Ascending aorta (tissue), 2 donors: ENCODE data around the gene ATF6B. TPM values are rescaled to one million over a fixed set of nuclear protein-coding genes. Genes with fewer than 3 reads are reported as not detected.
"Not testable (repeated sequence)": the region's sequence is repeated elsewhere in the genome, so short reads cannot be mapped to it uniquely, and the experiment has no call there.

Experiments
- DNase-seq, 2 donors: peaks; one replicate each; pipeline ENCODE4 v3.0.0-alpha.2; 2019; ENCODE audit warnings: low spot score in 2 of 2
- H3K27ac ChIP-seq, 2 donors: fragments of 200-600 bp; sonication (generic); one replicate each; pipeline ENCODE4 v1.5.1; 2016 to 2017; ENCODE audit warnings: mild to moderate bottlenecking in 1 of 2
- H3K27me3 ChIP-seq: fragments of 200-600 bp; sonication (generic); one replicate; pipeline ENCODE4 v1.5.1; 2017
- H3K36me3 ChIP-seq, 2 donors: fragments of 200-600 bp; sonication (generic); one replicate each; pipeline ENCODE4 v1.5.1; 2016
- H3K4me1 ChIP-seq, 2 donors: fragments of 200-600 bp; sonication (generic); one replicate each; pipeline ENCODE4 v1.5.1; 2016 to 2017; ENCODE audit warnings: mild to moderate bottlenecking in 1 of 2
- H3K4me3 ChIP-seq, 2 donors: fragments of 200-600 bp; sonication (generic); one replicate each; pipeline ENCODE4 v1.5.1; 2016 to 2017; ENCODE audit warnings: mild to moderate bottlenecking in 1 of 2
- H3K9me3 ChIP-seq, 2 donors: fragments of 200-600 bp; sonication (generic); one replicate each; pipeline ENCODE4 v1.5.1; 2016
- intact Hi-C: fragments of 100-400 bp; cut with DNase I; formaldehyde crosslinking; loops from one replicate; pipeline ENCODE4 v1.15.1; 2023
- total RNA-seq: library from RNA; depleted of rRNA; stranded (reverse); fragments of >200 nt; gene quantifications from one replicate; pipeline ENCODE4 v1.1.0, GENCODE V29; 2016
- TF ChIP-seq, protein P1 (sequence below), 3 experiments: fragments of 200-600 bp in 2 of 3; fragments of 450-650 bp in 1 of 3; sonication (generic) in 2 of 3; IDR thresholded peaks; one replicate each; pipeline ENCODE4 v1.5.1; 2016 to 2019; ENCODE audit warnings: antibody characterized with exemption in 3 of 3, mild to moderate bottlenecking in 1 of 3, moderate library complexity in 1 of 3

The ATF6B gene
- total RNA-seq, 1 donor from 2014 or later, result 123 TPM

DNA sequence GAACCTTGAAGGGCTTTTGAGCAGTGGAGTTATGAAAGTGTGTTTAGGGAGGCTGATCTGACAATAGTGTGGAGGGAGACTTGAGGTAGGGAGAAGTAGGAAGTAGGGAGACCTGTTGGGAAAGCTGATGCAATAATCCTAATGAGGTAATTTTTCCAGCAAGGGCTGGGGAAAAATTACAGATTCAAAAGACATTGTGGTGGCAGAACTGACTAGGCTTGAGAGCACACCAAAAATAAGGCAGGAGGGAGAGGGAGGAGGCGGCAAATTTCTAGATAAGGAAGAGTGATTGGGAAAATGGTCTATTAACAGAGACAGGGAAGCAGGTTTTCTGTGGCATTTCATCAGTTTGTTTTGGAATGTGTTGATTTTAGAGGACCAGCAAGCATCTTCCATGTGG, 18.2 kb upstream of the ATF6B start:
- TF ChIP-seq, protein P1, sequence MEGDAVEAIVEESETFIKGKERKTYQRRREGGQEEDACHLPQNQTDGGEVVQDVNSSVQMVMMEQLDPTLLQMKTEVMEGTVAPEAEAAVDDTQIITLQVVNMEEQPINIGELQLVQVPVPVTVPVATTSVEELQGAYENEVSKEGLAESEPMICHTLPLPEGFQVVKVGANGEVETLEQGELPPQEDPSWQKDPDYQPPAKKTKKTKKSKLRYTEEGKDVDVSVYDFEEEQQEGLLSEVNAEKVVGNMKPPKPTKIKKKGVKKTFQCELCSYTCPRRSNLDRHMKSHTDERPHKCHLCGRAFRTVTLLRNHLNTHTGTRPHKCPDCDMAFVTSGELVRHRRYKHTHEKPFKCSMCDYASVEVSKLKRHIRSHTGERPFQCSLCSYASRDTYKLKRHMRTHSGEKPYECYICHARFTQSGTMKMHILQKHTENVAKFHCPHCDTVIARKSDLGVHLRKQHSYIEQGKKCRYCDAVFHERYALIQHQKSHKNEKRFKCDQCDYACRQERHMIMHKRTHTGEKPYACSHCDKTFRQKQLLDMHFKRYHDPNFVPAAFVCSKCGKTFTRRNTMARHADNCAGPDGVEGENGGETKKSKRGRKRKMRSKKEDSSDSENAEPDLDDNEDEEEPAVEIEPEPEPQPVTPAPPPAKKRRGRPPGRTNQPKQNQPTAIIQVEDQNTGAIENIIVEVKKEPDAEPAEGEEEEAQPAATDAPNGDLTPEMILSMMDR (IDR thresholded peaks at IDR 0.05), result no peak
- peaks cover 8% of the 10 kb centered on the region in 2 donors for H3K4me1 ChIP-seq
- intact Hi-C loops, result no loop called here
- H3K36me3 ChIP-seq, result peaks cover 10 to 13% of the 10 kb centered on the region in 2 donors
- no peak for DNase-seq
- H3K4me3 ChIP-seq, result no peak overlapping the region
- H3K9me3 ChIP-seq, result no peaks in the 10 kb centered on the region
- no peaks in the 10 kb centered on the region for H3K27me3 ChIP-seq
- no peak overlapping the region for H3K27ac ChIP-seq

DNA sequence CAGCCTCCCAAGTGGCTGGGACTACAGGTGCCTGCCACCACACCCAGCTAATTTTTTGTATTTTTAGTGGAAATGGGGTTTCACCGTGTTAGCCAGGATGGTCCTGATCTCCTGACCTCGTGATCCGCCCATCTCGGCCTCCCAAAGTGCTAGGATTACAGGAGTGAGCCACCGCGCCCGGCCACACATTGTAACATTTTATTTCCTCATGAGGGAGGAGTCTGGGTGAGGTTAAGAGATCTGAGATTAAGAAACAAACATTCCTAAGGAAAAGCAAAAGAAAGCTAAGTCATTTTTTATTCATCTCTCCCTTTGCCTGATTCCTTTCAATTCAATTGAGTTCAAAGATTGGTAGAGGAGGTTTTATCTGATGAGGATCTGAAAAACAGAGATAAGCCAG, 16.2 kb upstream of the ATF6B start:
- H3K27ac ChIP-seq, DNase-seq, H3K4me3 ChIP-seq, H3K4me1 ChIP-seq, H3K27me3 ChIP-seq, H3K9me3 ChIP-seq, H3K36me3 ChIP-seq, intact Hi-C loops: not testable (repeated sequence)

DNA sequence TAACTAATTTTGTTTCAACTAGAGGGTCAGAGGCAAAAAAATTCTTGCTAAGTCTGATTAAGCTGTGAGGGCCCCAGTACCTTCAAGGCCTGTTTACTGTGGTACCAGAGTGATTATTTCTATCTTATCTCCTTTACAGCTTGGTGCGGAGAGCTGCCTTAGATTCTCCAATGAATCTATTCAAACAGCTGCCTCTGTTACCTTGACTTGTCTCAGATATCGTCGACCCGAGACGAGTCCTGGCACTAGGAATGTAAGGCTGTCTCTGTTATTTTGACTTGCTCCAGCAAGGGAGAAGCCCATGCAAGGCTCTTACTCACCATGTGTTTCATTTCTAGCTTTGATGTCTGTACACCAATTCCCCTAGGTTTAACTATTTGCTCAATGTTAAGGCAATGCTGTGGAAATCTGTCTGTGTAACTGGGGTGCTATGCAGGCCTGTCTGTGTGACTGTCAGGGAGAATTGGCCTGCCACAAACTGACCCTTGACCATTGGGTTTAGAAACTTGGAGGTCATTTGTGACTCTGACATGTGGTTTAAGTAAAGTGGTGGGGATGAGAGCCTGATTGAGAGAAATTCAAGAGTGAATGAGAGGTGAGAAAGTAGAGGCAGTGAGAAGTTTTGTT, 12.5 kb upstream of the ATF6B start:
- H3K27ac ChIP-seq, result no peak overlapping the region
- H3K36me3 ChIP-seq, result no peaks in the 10 kb centered on the region
- no peaks in the 10 kb centered on the region for H3K27me3 ChIP-seq
- H3K4me1 ChIP-seq, result no peaks in the 10 kb centered on the region
- H3K4me3 ChIP-seq, result no peak overlapping the region
- DNase-seq, result no peak
- no peaks in the 10 kb centered on the region for H3K9me3 ChIP-seq
- intact Hi-C loops, result no loop called here
- TF ChIP-seq, protein P1 (IDR thresholded peaks at IDR 0.05), result no peak

DNA sequence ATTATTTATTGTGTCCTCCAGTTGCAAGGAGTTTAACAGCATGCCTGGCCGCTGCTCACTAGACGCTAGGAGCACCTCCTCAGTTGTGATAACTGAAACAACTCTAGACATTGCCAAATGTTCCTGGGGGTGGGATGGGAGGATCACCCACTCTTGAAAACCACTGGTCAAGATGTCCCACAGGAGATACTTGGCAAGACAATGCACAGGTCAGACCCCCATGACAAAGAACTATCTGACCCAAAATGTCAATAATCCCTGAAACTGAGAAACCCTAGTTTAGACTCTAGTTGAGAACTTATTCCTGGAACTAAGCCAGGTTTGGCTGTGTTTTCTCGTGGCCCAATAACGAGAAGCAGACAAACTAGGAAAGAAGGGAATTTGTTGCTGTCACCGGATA, 11.5 kb upstream of the ATF6B start:
- H3K4me1 ChIP-seq, result no peaks in the 10 kb centered on the region
- intact Hi-C loops, result no loop called here
- TF ChIP-seq, protein P1 (IDR thresholded peaks at IDR 0.05), result no peak

DNA sequence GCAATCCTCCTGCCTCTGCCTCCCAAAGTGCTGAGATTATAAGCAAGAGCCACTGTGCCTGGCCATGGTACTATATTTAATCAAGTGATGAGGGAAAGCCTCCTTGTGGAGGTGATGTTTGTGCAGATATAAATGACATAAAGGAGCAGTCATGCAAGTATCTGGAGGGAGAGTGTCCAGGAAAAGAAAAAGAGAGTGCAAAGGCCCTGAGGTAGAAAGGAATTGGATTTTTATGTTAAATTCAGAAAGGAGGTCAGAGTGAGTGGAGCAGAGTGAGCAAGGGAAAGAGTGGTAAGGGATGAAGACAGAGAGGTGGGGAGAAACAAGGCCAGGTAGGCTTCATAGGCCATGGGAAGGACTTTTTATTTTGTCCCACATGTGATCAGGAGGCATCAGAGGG, 9.4 kb upstream of the ATF6B start:
- Histone ChIP-seq H3K27ac (no peak overlapping the region), H3K9me3 (no peaks in the 10 kb centered on the region), H3K4me3 (no peak overlapping the region), H3K36me3 (no peaks in the 10 kb centered on the region), H3K27me3 (no peaks in the 10 kb centered on the region), H3K4me1 (no peaks in the 10 kb centered on the region)
- intact Hi-C loops, result no loop called here
- no peak for DNase-seq
- TF ChIP-seq, protein P1 (IDR thresholded peaks at IDR 0.05), result no peak

More for the DNA sequence above, 11.5 kb upstream of the ATF6B start:
- H3K27ac ChIP-seq, result no peak overlapping the region
- H3K4me3 ChIP-seq, result no peak overlapping the region
- H3K9me3 ChIP-seq, result no peaks in the 10 kb centered on the region
- H3K36me3 ChIP-seq, result no peaks in the 10 kb centered on the region
- H3K27me3 ChIP-seq, result no peaks in the 10 kb centered on the region
- no peak for DNase-seq

DNA sequence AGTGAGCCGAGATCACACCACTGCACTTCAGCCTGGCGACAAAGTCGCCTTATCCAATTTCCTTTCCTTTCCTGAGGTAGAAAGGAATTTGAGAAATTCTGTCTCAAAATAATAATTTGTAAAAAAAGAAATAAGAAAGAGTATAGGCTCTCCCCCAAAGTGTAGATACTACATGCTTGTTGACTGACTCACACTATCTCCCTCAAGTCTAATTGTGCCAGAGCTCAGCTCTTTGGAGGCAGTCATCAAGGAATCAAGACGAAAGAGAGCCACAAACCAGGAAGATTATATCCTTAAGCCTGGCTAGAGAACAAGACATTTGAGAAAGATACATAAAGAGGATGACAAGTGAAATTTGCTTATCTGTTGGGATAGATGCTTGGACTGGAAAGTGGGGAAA, 5.7 kb upstream of the ATF6B start:
- no peaks in the 10 kb centered on the region for H3K36me3 ChIP-seq
- no peaks in the 10 kb centered on the region for H3K27me3 ChIP-seq
- DNase-seq, result no peak
- no peak overlapping the region for H3K27ac ChIP-seq
- no peak overlapping the region for H3K4me3 ChIP-seq
- no peaks in the 10 kb centered on the region for H3K9me3 ChIP-seq
- H3K4me1 ChIP-seq, result peaks cover 7 to 8% of the 10 kb centered on the region in 2 donors
- TF ChIP-seq, protein P1 (IDR thresholded peaks at IDR 0.05), result no peak
- intact Hi-C loops, result no loop called here
